Measurements from ENCODE around the gene C9orf50.

C9orf50 gene

GRCh38 chr9:129572517-129572916 lies 48.4 kb downstream of the C9orf50 start:
- Histone ChIP-seq H4K91ac (ENCODE audit: low read depth, low read length, poor library complexity) (peak overlapping the region; percentile 64), H3K4me2 (ENCODE audit: insufficient read depth, low read length, poor library complexity, severe bottlenecking) (no peak overlapping the region), H4K8ac (ENCODE audit: low read depth, low read length) (no peak overlapping the region), H2BK12ac (ENCODE audit: low read length) (peak overlapping the region; percentile 10), H3K4me3 (ENCODE audit: low read length in 2 of 2) (no peak overlapping the region), H2AK5ac (ENCODE audit: low read depth, low read length) (peak overlapping the region; percentile 99), H2AFZ (ENCODE audit: low read length) (no peak overlapping the region), H2BK5ac (ENCODE audit: low read length) (peak overlapping the region; percentile 53), H3K27me3 (ENCODE audit: control insufficient read depth in 3 of 3, insufficient read depth in 3 of 3, low read depth in 1 of 3, low read length in 3 of 3) (no peaks in the 10 kb centered on the region), H3K27ac (replicated peaks; ENCODE audit: low read length) (peak overlapping the region; percentile 9), H3K23ac (ENCODE audit: low read depth, low read length, poor library complexity) (no peak overlapping the region), H2BK120ac (ENCODE audit: low read depth, low read length) (no peak overlapping the region), H2BK15ac (ENCODE audit: low read length) (peak overlapping the region; percentile 53), H3K9me3 (replicated peaks in 1 of 2; ENCODE audit: control insufficient read depth in 2 of 2, insufficient read depth in 1 of 2, low read depth in 1 of 2, low read length in 2 of 2) (peaks cover 0 to 2% of the 10 kb centered on the region in 2 donors), H3K4ac (ENCODE audit: low read length) (no peak overlapping the region), H3K18ac (ENCODE audit: low read length) (peak overlapping the region; percentile 94), H3K9ac (ENCODE audit: low read depth, low read length, poor library complexity) (peak overlapping the region; percentile 7), H3K4me1 (ENCODE audit: control insufficient read depth in 2 of 2, insufficient read depth in 1 of 2, low read depth in 1 of 2, low read length in 2 of 2) (peaks cover 27 to 30% of the 10 kb centered on the region in 2 donors), H3K79me1 (ENCODE audit: low read depth, low read length) (peaks cover 3% of the 10 kb centered on the region), H3K36me3 (replicated peaks in 1 of 2; ENCODE audit: control insufficient read depth in 2 of 2, insufficient read depth in 2 of 2, low read length in 2 of 2) (no peaks in the 10 kb centered on the region), H3K14ac (ENCODE audit: low read length) (no peak overlapping the region)
- DNase-seq (ENCODE audit: low spot score), result no peak
- WGBS, 2 donors (ENCODE audit: extremely low coverage in 2 of 2, insufficient read length in 2 of 2, insufficient replicate concordance in 1 of 2), result no CpG with 5 or more reads among the region's 10 CpGs

GRCh38 chr9:129572052-129572425 lies 48.9 kb downstream of the C9orf50 start:
- peak overlapping the region; percentile 94 for H3K18ac ChIP-seq (ENCODE audit: low read length)

GRCh38 chr9:129571298-129572051 lies 49.4 kb downstream of the C9orf50 start:
- Histone ChIP-seq H2BK120ac (ENCODE audit: low read depth, low read length) (peak overlapping the region; percentile 61), H3K4me3 (ENCODE audit: low read length in 2 of 2) (no peak overlapping the region), H3K4me1 (ENCODE audit: control insufficient read depth in 2 of 2, insufficient read depth in 1 of 2, low read depth in 1 of 2, low read length in 2 of 2) (peaks cover 27 to 37% of the 10 kb centered on the region in 2 donors), H3K27ac (replicated peaks; ENCODE audit: low read length) (no peak overlapping the region), H3K23ac (ENCODE audit: low read depth, low read length, poor library complexity) (peak overlapping the region; percentile 31), H4K91ac (ENCODE audit: low read depth, low read length, poor library complexity) (peak overlapping the region; percentile 68), H3K79me1 (ENCODE audit: low read depth, low read length) (peaks cover 3% of the 10 kb centered on the region), H4K8ac (ENCODE audit: low read depth, low read length) (no peak overlapping the region), H3K14ac (ENCODE audit: low read length) (peak overlapping the region; percentile 21), H3K9ac (ENCODE audit: low read depth, low read length, poor library complexity) (no peak overlapping the region), H2BK15ac (ENCODE audit: low read length) (peak overlapping the region; percentile 89), H3K18ac (ENCODE audit: low read length) (peak overlapping the region; percentile 83), H3K36me3 (replicated peaks in 1 of 2; ENCODE audit: control insufficient read depth in 2 of 2, insufficient read depth in 2 of 2, low read length in 2 of 2) (no peaks in the 10 kb centered on the region), H3K4ac (ENCODE audit: low read length) (peak overlapping the region; percentile 76), H2AK5ac (ENCODE audit: low read depth, low read length) (peak overlapping the region; percentile 99), H2BK5ac (ENCODE audit: low read length) (peak overlapping the region; percentile 53), H2AFZ (ENCODE audit: low read length) (no peak overlapping the region), H2BK12ac (ENCODE audit: low read length) (peak overlapping the region; percentile 75), H3K9me3 (replicated peaks in 1 of 2; ENCODE audit: control insufficient read depth in 2 of 2, insufficient read depth in 1 of 2, low read depth in 1 of 2, low read length in 2 of 2) (peaks cover 0 to 2% of the 10 kb centered on the region in 2 donors), H3K4me2 (ENCODE audit: insufficient read depth, low read length, poor library complexity, severe bottlenecking) (no peak overlapping the region), H3K27me3 (ENCODE audit: control insufficient read depth in 3 of 3, insufficient read depth in 3 of 3, low read depth in 1 of 3, low read length in 3 of 3) (no peaks in the 10 kb centered on the region)
- DNase-seq (ENCODE audit: low spot score), result no peak
- no CpG with 5 or more reads among the region's 13 CpGs for WGBS, 2 donors (ENCODE audit: extremely low coverage in 2 of 2, insufficient read length in 2 of 2, insufficient replicate concordance in 1 of 2)

More at GRCh38 chr9:129572052-129572425, 48.9 kb downstream of the C9orf50 start:
- H3K4me3 ChIP-seq (ENCODE audit: low read length in 2 of 2), result no peak overlapping the region
- H4K91ac ChIP-seq (ENCODE audit: low read depth, low read length, poor library complexity), result peak overlapping the region; percentile 68
- H3K9me3 ChIP-seq (replicated peaks in 1 of 2; ENCODE audit: control insufficient read depth in 2 of 2, insufficient read depth in 1 of 2, low read depth in 1 of 2, low read length in 2 of 2), result peaks cover 0 to 2% of the 10 kb centered on the region in 2 donors
- H4K8ac ChIP-seq (ENCODE audit: low read depth, low read length), result no peak overlapping the region
- H3K79me1 ChIP-seq (ENCODE audit: low read depth, low read length), result peaks cover 3% of the 10 kb centered on the region
- peak overlapping the region; percentile 58 for H2BK12ac ChIP-seq (ENCODE audit: low read length)
- H2AK5ac ChIP-seq (ENCODE audit: low read depth, low read length), result peak overlapping the region; percentile 99
- H3K9ac ChIP-seq (ENCODE audit: low read depth, low read length, poor library complexity), result no peak overlapping the region
- WGBS, 2 donors (ENCODE audit: extremely low coverage in 2 of 2, insufficient read length in 2 of 2, insufficient replicate concordance in 1 of 2), result no CpG with 5 or more reads among the region's 7 CpGs
- no peak overlapping the region for H2AFZ ChIP-seq (ENCODE audit: low read length)
- peak overlapping the region; percentile 53 for H2BK15ac ChIP-seq (ENCODE audit: low read length)
- no peaks in the 10 kb centered on the region for H3K36me3 ChIP-seq (replicated peaks in 1 of 2; ENCODE audit: control insufficient read depth in 2 of 2, insufficient read depth in 2 of 2, low read length in 2 of 2)
- H3K4ac ChIP-seq (ENCODE audit: low read length), result peak overlapping the region; percentile 76
- H3K4me1 ChIP-seq (ENCODE audit: control insufficient read depth in 2 of 2, insufficient read depth in 1 of 2, low read depth in 1 of 2, low read length in 2 of 2), result peaks cover 27 to 34% of the 10 kb centered on the region in 2 donors
- peak overlapping the region; percentile 61 for H2BK120ac ChIP-seq (ENCODE audit: low read depth, low read length)
- H2BK5ac ChIP-seq (ENCODE audit: low read length), result peak overlapping the region; percentile 53
- no peak overlapping the region for H3K27ac ChIP-seq (replicated peaks; ENCODE audit: low read length)
- H3K23ac ChIP-seq (ENCODE audit: low read depth, low read length, poor library complexity), result no peak overlapping the region
- H3K4me2 ChIP-seq (ENCODE audit: insufficient read depth, low read length, poor library complexity, severe bottlenecking), result no peak overlapping the region
- DNase-seq (ENCODE audit: low spot score), result no peak
- H3K27me3 ChIP-seq (ENCODE audit: control insufficient read depth in 3 of 3, insufficient read depth in 3 of 3, low read depth in 1 of 3, low read length in 3 of 3), result no peaks in the 10 kb centered on the region
- H3K14ac ChIP-seq (ENCODE audit: low read length), result peak overlapping the region; percentile 21

- Histone ChIP-seq H3K4me2 (ENCODE audit: insufficient read depth, low read length, poor library complexity, severe bottlenecking) (no peak overlapping the region), H3K4me3 (ENCODE audit: low read length in 2 of 2) (no peak overlapping the region), H2AK5ac (ENCODE audit: low read depth, low read length) (peak overlapping the region; percentile 99), H2BK15ac (ENCODE audit: low read length) (peak overlapping the region; percentile 89), H3K36me3 (replicated peaks in 1 of 2; ENCODE audit: control insufficient read depth in 2 of 2, insufficient read depth in 2 of 2, low read length in 2 of 2) (no peaks in the 10 kb centered on the region), H3K14ac (ENCODE audit: low read length) (no peak overlapping the region), H4K91ac (ENCODE audit: low read depth, low read length, poor library complexity) (peak overlapping the region; percentile 43), H2BK120ac (ENCODE audit: low read depth, low read length) (peak overlapping the region; percentile 17), H3K9ac (ENCODE audit: low read depth, low read length, poor library complexity) (no peak overlapping the region), H3K4me1 (ENCODE audit: control insufficient read depth in 2 of 2, insufficient read depth in 1 of 2, low read depth in 1 of 2, low read length in 2 of 2) (peaks cover 24 to 37% of the 10 kb centered on the region in 2 donors), H3K9me3 (replicated peaks in 1 of 2; ENCODE audit: control insufficient read depth in 2 of 2, insufficient read depth in 1 of 2, low read depth in 1 of 2, low read length in 2 of 2) (no peaks in the 10 kb centered on the region), H2BK12ac (ENCODE audit: low read length) (peak overlapping the region; percentile 76), H3K23ac (ENCODE audit: low read depth, low read length, poor library complexity) (peak overlapping the region; percentile 31), H3K27ac (replicated peaks; ENCODE audit: low read length) (no peak overlapping the region), H4K8ac (ENCODE audit: low read depth, low read length) (no peak overlapping the region), H3K4ac (ENCODE audit: low read length) (peak overlapping the region; percentile 17), H3K79me1 (ENCODE audit: low read depth, low read length) (peaks cover 3% of the 10 kb centered on the region), H2AFZ (ENCODE audit: low read length) (no peak overlapping the region), H3K27me3 (ENCODE audit: control insufficient read depth in 3 of 3, insufficient read depth in 3 of 3, low read depth in 1 of 3, low read length in 3 of 3) (no peaks in the 10 kb centered on the region), H2BK5ac (ENCODE audit: low read length) (peak overlapping the region; percentile 66), H3K18ac (ENCODE audit: low read length) (peak overlapping the region; percentile 83)
- WGBS, 2 donors (ENCODE audit: extremely low coverage in 2 of 2, insufficient read length in 2 of 2, insufficient replicate concordance in 1 of 2), result no CpG with 5 or more reads among the region's 14 CpGs
- no peak for DNase-seq (ENCODE audit: low spot score)
Observed at GRCh38 chr9:129570450-129571297, 50.2 kb downstream of the C9orf50 start.
